SIG-M5 treated with dmso at 0.1 percent for 504 hours (cell line): ENCODE measurements around the gene TUBGCP5.

ENCODE experiments used
- DNase-seq: peaks from one replicate; lab custom pipeline; 2025; ENCODE audit not compliant: unreplicated experiment; lab: John Stamatoyannopoulos, UW

TUBGCP5 gene

GRCh38 chr15:22979238-22980188, 59.9 kb downstream of the TUBGCP5 start:
- DNase-seq, result peak; percentile 36

- no peak for DNase-seq
Observed at GRCh38 chr15:22978691-22979237, 60.6 kb downstream of the TUBGCP5 start.

DNA sequence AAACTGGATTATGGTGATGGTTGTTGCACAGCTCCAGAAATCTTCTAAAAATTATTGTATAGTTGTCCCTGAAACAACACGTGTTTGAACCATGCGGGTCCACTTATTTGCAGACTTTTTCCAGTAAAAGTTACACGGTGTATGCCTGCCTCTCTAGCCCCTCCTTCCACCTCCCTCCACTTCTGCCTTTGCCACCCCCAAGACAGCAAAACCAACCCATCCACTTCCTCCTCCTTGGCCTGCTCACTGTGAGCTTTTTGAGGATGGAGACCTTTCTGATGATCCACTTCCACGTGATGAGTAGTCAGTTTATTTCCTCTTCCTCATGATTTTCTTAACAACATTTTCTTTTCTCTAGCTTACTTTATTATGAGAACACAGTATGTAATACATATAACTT, 64.6 kb downstream of the TUBGCP5 start:
- DNase-seq, result peak; percentile 72

GRCh38 chr15:22973987-22974386, 65.4 kb downstream of the TUBGCP5 start:
- no peak for DNase-seq

DNA sequence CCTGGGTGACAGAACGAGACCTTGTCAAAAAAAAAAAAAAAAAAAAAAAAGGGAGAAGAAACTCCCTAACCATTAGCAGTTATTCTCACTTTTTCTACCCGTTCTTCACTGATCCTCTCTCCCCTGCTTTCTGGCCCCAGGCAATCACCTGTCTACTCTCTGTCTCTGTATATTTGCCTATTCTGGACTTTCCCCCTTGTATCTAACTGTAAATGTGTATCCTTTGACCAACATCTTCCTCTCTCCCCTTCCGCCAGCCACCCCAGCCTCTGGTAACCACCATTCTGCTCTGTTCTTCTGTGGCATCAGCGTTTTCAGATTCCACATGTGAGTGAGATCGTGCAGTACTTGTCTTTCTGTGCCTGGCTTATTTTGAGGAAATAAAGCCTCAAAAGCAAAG, 66.1 kb downstream of the TUBGCP5 start:
- no peak for DNase-seq

DNA sequence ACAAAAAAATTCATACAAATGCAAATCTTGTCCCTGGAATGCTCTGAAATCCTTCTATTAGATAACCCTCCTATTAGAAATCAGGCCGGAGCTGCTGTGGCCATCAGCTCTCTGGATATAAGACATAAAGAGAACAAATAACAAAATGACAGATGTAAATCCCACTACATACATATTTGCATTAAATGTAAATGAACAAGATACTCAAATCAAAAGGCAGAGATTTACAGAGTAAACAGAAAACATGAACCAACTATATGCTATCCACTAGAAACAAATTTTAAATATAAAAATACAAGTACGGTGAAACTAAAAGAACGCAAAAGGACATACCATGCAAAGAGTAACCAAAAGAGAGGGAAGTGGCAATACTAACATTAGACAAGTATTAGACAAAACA, 69.9 kb downstream of the TUBGCP5 start:
- no peak for DNase-seq

DNA sequence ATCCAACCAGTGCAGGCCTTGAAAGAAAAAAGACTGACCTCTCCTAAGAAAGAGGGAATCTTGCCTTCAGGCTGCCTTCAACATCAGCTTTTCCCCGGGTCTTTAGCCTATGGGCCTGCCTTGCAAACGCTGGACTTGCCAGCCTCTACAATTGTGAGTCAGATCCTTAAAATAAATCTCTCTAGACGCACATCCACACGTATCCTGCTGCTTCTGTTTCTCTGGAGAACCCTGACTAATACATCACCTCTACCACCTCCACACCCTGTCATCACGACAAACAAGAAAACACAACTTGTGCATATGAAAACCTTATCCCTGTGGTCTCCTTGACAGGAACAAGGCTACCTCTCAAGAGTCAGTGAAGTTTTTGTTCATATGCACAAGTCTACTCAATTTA, 71.0 kb downstream of the TUBGCP5 start:
- DNase-seq, result no peak

DNA sequence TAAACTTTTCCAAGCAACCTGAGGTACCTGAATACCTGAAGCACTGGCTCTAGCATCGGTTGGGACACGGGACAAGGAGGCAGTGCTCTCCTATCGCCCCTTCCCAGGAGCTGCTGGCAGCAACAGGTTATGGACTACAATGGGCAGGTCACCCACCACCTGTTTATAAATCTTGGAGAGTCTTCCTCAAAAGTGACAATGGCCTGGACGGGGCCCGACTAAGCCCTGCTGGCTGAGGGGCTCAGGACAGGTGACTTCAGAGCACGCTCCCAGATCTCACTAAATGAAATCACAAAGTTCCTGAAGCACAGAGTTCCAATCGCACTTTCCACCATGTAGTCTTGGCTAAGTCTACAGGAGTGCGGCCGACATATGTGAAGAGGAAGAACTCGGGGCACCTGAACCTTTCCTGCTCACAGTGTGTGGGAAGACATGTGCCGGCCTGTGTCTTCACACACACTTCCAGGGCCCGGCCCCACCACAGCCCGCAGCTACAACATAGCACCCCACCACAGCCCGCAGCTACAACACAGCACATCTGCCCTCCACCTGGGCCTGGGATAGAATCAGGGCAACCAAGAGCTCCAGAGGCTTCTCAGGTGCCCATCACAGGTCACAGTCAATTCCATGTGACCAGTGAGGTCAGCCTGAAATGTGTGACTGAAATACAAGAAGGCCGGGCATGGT, 72.1 kb downstream of the TUBGCP5 start:
- no peak for DNase-seq

DNA sequence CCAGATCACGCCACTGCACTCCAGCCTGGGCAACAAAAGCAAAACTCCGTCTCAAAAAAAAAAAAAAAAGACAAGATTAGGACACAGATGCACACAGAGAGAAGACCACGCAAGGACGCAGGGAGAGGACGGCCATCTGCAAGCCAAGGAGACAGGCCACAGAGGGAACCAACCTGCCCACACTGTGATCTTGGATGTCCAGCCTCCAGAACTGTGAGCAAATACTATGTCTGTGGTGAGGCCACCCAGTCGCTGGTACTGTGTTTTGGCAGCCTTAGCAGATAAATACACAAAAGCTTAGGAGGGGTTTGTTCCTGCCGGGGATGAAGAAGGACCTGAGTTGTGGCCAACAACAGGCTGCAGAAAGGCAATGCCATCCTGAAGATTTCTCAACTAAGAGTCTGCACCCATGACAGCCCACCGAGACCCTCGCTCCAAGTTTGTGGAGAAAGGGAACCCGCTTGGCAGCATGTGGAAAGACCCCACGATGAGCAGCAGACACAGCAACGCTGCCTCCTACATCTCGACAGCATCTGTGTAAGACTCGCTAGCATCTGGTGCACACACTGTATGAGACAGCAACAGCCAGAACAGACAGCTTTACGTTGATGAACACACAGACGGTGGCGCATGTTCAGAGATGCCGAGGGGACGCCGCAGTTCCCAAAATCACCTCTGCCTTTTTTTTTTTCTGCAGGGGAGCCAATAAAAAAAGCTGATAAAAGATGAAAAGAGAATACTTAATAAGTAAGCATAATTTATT, 72.9 kb downstream of the TUBGCP5 start:
- DNase-seq, result no peak

DNA sequence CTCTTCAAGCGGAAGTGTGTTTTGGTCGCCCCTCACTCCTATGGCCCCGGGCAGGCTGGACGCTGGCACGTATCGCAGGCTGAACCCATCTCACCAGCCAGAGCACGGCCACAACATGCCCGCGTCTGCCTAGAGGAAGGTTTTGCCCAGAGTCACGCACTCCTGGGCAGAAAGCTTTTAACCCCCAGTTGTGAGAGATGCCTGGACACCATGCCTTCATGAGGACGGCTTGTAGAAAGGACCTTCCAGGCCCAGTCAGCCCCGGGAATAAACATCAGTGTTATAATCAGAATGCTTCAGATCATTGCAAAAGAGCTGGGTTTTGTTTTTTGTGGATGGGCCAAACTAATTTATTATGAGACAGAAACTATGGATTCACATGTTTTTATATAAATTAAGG, 75.7 kb downstream of the TUBGCP5 start:
- DNase-seq, result no peak

DNA sequence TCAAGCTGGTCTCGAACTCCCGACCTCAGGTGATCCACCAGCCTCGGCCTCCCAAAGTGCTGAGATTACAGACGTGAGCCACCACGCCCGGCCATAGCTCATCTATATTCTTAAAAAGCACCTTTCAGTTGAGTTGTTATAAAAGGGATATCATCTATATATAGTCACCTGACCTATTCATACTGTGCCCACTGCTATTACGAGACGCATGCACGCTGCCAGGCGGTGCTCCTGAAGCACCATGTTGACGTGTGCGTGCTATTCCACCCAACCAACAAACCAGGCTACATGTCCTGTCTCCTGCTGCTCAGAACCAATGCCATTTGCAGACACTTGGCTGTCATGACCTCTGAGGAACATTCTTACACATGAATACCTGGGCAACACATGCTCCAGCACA, 76.8 kb downstream of the TUBGCP5 start:
- DNase-seq, result no peak

DNA sequence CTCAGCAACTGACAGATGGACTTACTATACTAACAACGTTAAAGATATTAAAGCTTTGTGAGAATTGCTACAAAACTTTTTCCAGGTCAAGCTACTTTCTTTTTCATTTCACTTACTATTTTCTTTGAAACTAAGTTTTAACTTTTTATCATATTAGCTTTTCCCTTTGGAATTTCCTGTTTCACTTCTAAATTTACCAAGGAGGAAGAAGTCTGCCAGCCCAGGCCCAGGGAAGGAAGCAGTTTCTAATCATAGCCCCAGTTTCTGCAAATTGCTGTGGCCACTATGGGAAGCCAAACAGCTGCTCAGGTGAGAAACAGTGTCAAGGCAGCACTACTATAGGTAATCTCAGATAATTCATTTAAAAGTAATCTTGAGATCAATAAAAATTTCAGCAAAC, 77.6 kb downstream of the TUBGCP5 start:
- DNase-seq, result no peak

DNA sequence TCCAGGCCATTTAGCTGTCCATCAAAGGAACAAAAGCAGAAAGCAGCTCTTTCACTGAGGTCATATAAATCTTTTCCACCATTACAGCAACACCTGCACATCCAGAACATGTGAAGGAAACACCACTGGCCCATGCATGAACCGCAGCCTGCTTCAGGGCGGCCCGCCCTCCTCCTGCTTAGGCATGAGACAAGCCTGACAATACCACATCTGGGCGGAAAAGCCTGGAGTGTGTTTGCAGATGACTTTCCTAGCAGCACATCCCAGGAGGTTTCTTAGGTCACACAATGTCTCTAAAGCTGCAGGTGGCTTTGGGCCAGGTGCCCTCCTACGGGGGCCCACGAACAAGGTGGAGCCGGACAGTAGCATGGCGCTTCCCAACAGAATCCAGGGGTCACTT, 78.8 kb downstream of the TUBGCP5 start:
- no peak for DNase-seq

- no peak for DNase-seq
Observed at GRCh38 chr15:22960126-22960525, 79.2 kb downstream of the TUBGCP5 start.

- no peak for DNase-seq
Observed at GRCh38 chr15:22959321-22960101, 79.9 kb downstream of the TUBGCP5 start.

- no peak for DNase-seq
Observed at GRCh38 chr15:22958487-22959280, 80.7 kb downstream of the TUBGCP5 start.

GRCh38 chr15:22956978-22957260, 82.5 kb downstream of the TUBGCP5 start:
- DNase-seq, result peak; percentile 86

DNA sequence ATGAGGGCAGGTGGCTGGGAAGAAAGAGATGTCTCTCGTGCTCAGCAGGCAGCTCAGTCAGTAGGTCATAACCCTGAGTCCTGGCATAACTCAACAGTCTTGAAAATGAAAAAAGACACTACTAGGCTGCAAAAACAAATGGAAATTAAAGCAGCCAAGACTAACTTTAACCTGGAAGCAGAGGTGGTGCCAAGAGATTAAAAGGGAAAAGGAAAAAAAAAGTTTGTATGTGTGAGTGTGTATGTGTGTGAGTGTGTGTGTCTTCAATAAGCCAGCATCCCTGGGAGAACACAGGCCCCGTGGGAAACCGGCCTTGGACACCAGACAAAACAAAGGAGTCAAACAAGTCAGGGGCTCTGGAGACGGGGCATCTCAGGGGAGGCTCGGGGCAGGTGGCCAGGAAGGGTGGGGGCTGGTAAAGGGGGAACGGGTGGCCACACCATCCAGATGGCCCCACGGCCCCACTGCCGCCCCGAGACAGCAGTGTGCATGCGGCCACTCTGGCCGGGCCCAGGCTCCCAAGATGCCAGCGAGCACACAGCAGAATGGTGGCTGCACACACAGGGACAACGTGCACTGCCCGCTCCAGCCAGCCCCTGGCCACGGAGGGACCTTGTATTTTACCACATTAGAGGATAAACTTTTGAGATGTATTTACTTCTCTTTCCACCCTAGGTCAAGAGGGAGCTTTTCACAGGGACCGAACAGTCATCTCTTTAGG, 83.0 kb downstream of the TUBGCP5 start:
- DNase-seq, result no peak

DNA sequence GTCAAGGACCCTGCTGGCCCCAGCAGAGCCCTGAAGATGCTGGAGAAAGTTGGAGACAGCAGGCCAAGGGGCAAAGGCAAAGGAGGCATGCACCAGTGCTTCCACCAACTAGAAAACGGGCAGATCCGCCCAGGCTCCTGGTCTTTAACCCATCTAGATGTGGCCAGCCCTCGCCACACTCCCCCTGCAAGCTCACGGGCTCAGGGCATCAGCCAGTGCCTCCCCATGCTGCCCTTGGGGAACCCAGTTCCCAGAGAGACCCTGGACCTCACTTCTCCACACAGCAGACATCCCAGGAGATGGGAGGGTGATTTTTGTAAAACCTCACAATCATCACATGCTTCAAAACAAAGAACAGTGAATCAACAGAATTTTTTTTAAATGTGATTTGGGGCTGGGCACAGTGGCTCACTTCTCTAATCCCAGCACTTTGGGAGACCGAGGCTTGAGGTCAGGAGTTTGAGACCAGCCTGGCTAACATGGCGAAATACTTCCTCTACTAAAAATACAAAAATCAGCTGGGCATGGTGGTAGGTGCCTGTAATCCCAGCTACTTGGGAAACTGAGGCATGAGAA, 83.7 kb downstream of the TUBGCP5 start:
- DNase-seq, result no peak
